ENCODE results near the gene TBC1D22A. TPM values are rescaled to one million over a fixed set of nuclear protein-coding genes. Genes with fewer than 3 reads are reported as not detected.
A peak's percentile ranks its signal among the peaks of the same experiment; 100 is the strongest.

Gene TBC1D22A
- total RNA-seq, 4 donors from 2014 or later, result 9.2 to 45.3 (median 22.8) TPM

- Histone ChIP-seq H3K36me3 (no peaks in the 10 kb centered on the region), H3K4me3 (no peak overlapping the region), H3K9me3 (peaks cover 0 to 8% of the 10 kb centered on the region in 2 donors), H3K4me1 (no peaks in the 10 kb centered on the region), H3K27me3 (no peaks in the 10 kb centered on the region), H3K27ac (no peak overlapping the region)
- intact Hi-C loops (cut with DNase I; ENCODE audit: low total_unique reads), result no loop called here
- DNase-seq, result no peak
- TF ChIP-seq CTCF (IDR thresholded peaks at IDR 0.05) (no peak), POLR2A (IDR thresholded peaks at IDR 0.05) (no peak)
These were observed 73.2 kb downstream of the TBC1D22A start for GRCh38 chr22:46835693-46836092.

GRCh38 chr22:46841522-46841921 lies 79.1 kb downstream of the TBC1D22A start:
- H3K4me1 ChIP-seq, result no peaks in the 10 kb centered on the region
- no peaks in the 10 kb centered on the region for H3K27me3 ChIP-seq
- intact Hi-C loops (cut with DNase I; ENCODE audit: low total_unique reads), result no loop called here
- TF ChIP-seq CTCF (IDR thresholded peaks at IDR 0.05), result no peak
- TF ChIP-seq POLR2A (IDR thresholded peaks at IDR 0.05), result no peak
- DNase-seq, result no peak
- H3K9me3 ChIP-seq, result no peaks in the 10 kb centered on the region
- H3K36me3 ChIP-seq, result no peaks in the 10 kb centered on the region
- no peak overlapping the region for H3K4me3 ChIP-seq
- H3K27ac ChIP-seq, result no peak overlapping the region

- no peak for DNase-seq
- no peaks in the 10 kb centered on the region for H3K9me3 ChIP-seq
- no peak overlapping the region for H3K27ac ChIP-seq
- H3K4me3 ChIP-seq, result no peak overlapping the region
- H3K4me1 ChIP-seq, result no peaks in the 10 kb centered on the region
- no peaks in the 10 kb centered on the region for H3K36me3 ChIP-seq
- TF ChIP-seq CTCF (IDR thresholded peaks at IDR 0.05) (no peak), POLR2A (IDR thresholded peaks at IDR 0.05) (no peak)
- no peaks in the 10 kb centered on the region for H3K27me3 ChIP-seq
- intact Hi-C loops (cut with DNase I; ENCODE audit: low total_unique reads), result no loop called here
These were observed 80.2 kb downstream of the TBC1D22A start for GRCh38 chr22:46842606-46843005.

GRCh38 chr22:46843821-46844255 lies 81.4 kb downstream of the TBC1D22A start:
- DNase-seq, result no peak
- Histone ChIP-seq H3K9me3 (no peaks in the 10 kb centered on the region), H3K27ac (no peak overlapping the region), H3K4me3 (no peak overlapping the region), H3K36me3 (no peaks in the 10 kb centered on the region), H3K27me3 (no peaks in the 10 kb centered on the region), H3K4me1 (no peaks in the 10 kb centered on the region)
- no peak for TF ChIP-seq CTCF (IDR thresholded peaks at IDR 0.05)
- no peak for TF ChIP-seq POLR2A (IDR thresholded peaks at IDR 0.05)
- intact Hi-C loops (cut with DNase I; ENCODE audit: low total_unique reads), result no loop called here

GRCh38 chr22:46844606-46845210 lies 82.3 kb downstream of the TBC1D22A start:
- no peak for DNase-seq
- Histone ChIP-seq H3K4me1 (no peaks in the 10 kb centered on the region), H3K9me3 (no peaks in the 10 kb centered on the region), H3K27ac (peak overlapping the region; percentile 13 to 17), H3K4me3 (peak overlapping the region; percentile 11 to 25), H3K27me3 (no peaks in the 10 kb centered on the region), H3K36me3 (no peaks in the 10 kb centered on the region)
- TF ChIP-seq CTCF (IDR thresholded peaks at IDR 0.05), result no peak
- no peak for TF ChIP-seq POLR2A (IDR thresholded peaks at IDR 0.05)
- intact Hi-C loops (cut with DNase I; ENCODE audit: low total_unique reads), result no loop called here
